ENCODE data around the gene PRDM16.

Gene PRDM16

DNA sequence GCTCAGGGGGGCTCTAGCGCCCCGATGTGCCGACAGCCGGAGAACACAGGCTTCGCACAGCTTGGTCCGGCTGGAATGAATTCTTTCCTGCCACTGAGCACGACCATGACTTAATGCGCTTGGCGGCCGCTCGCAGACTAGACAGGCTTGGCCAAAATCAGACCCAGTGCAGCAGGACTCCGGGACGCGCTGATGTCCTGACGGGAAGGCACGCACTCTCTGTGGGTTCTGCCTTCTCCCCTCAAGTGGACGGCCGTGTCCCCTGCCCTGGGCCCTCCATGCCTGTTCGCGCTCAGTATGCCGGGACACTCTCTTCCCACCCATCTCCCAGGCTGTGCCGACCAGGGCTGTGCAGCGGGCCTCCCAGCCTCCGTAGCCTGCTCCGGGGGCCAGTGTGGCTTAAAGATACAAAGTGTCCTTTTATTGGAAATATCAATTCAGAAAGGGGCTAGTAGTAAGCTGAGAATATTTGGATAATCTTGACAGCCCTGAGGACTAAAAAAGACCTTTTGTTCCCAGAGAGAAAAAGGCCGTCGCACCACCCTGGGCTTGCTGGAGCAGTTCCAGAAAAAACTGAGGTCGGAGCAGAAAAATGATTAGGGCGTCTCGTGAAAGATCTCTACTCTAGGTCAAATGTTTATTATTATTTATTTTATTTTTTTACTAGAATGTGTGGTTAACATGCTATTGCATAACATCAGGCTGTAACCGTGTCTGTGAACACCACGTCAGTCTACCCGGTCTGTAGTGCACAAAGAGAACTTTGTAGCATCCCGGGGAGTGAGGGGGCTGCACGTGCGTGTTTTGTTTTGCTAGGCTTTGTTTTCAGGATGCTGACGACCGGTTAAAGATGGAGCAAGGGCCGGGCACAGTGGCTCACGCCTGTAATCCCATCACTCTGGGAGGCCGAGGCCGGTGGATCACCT is 297.4 kb downstream of the PRDM16 start:
- Histone ChIP-seq H2AFZ (ENCODE audit: low read length) (no peak overlapping the region), H4K20me1 (ENCODE audit: insufficient read depth, low read length) (no peaks in the 10 kb centered on the region), H3K4me2 (ENCODE audit: low read depth, low read length) (no peak overlapping the region), H3K36me3 (replicated peaks; ENCODE audit: insufficient read depth, low read length) (no peaks in the 10 kb centered on the region), H3K4me1 (ENCODE audit: low read length) (no peaks in the 10 kb centered on the region), H3K79me2 (ENCODE audit: low read length) (no peaks in the 10 kb centered on the region), H3K4me3 (ENCODE audit: low read length) (no peak overlapping the region), H3K9ac (ENCODE audit: low read length) (no peak overlapping the region), H3K27me3 (replicated peaks; ENCODE audit: insufficient read depth, low read length) (peaks cover 96% of the 10 kb centered on the region), H3F3A (ENCODE audit: insufficient read depth, low read length) (no peaks in the 10 kb centered on the region), H3K27ac (ENCODE audit: low read length) (no peak overlapping the region), H3K9me2 (replicated peaks; ENCODE audit: insufficient read depth, low read length) (no peaks in the 10 kb centered on the region), H3K9me3 (replicated peaks; ENCODE audit: insufficient read depth, low read length) (no peaks in the 10 kb centered on the region)
- TF ChIP-seq EZH2 (optimal IDR thresholded peaks at IDR 0.05; ENCODE audit: low read depth, low read length) = no peak
- TF ChIP-seq, protein P1, sequence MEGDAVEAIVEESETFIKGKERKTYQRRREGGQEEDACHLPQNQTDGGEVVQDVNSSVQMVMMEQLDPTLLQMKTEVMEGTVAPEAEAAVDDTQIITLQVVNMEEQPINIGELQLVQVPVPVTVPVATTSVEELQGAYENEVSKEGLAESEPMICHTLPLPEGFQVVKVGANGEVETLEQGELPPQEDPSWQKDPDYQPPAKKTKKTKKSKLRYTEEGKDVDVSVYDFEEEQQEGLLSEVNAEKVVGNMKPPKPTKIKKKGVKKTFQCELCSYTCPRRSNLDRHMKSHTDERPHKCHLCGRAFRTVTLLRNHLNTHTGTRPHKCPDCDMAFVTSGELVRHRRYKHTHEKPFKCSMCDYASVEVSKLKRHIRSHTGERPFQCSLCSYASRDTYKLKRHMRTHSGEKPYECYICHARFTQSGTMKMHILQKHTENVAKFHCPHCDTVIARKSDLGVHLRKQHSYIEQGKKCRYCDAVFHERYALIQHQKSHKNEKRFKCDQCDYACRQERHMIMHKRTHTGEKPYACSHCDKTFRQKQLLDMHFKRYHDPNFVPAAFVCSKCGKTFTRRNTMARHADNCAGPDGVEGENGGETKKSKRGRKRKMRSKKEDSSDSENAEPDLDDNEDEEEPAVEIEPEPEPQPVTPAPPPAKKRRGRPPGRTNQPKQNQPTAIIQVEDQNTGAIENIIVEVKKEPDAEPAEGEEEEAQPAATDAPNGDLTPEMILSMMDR (IDR thresholded peaks at IDR 0.05; ENCODE audit: low read length) = no peak
- TF ChIP-seq EZH2phosphoT487 (IDR thresholded peaks at IDR 0.05; ENCODE audit: low read length) = no peak
- no peak for DNase-seq

DNA sequence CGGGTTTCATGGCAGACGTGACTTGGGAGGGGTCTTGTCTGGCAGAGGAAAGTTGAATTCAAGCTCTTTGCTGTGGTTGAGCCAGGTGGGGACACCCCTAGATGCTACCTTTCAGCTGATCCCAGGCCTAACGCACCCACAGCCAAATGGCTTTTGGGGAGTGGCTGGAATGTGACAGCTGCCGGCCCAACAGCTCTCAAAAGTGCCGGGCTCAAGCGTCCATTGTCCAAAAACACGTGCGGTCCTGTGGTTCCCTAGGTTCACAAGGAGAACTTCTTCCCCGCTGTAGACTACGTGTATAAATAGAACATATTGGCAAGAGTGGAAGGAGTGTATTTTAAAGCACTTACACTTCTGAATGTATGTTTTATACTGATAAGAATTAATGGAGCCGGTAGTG is 298.4 kb downstream of the PRDM16 start:
- no peaks in the 10 kb centered on the region for H4K20me1 ChIP-seq (ENCODE audit: insufficient read depth, low read length)
- H3F3A ChIP-seq (ENCODE audit: insufficient read depth, low read length) = no peaks in the 10 kb centered on the region
- H3K4me3 ChIP-seq (ENCODE audit: low read length) = no peak overlapping the region
- H3K4me2 ChIP-seq (ENCODE audit: low read depth, low read length) = no peak overlapping the region
- H3K4me1 ChIP-seq (ENCODE audit: low read length) = no peaks in the 10 kb centered on the region
- DNase-seq = no peak
- no peaks in the 10 kb centered on the region for H3K9me2 ChIP-seq (replicated peaks; ENCODE audit: insufficient read depth, low read length)
- no peaks in the 10 kb centered on the region for H3K9me3 ChIP-seq (replicated peaks; ENCODE audit: insufficient read depth, low read length)
- no peaks in the 10 kb centered on the region for H3K79me2 ChIP-seq (ENCODE audit: low read length)
- no peak overlapping the region for H3K9ac ChIP-seq (ENCODE audit: low read length)
- no peak overlapping the region for H2AFZ ChIP-seq (ENCODE audit: low read length)
- no peak overlapping the region for H3K27ac ChIP-seq (ENCODE audit: low read length)
- peaks cover 96% of the 10 kb centered on the region for H3K27me3 ChIP-seq (replicated peaks; ENCODE audit: insufficient read depth, low read length)
- no peaks in the 10 kb centered on the region for H3K36me3 ChIP-seq (replicated peaks; ENCODE audit: insufficient read depth, low read length)
- TF ChIP-seq EZH2 (optimal IDR thresholded peaks at IDR 0.05; ENCODE audit: low read depth, low read length) (no peak), EZH2phosphoT487 (IDR thresholded peaks at IDR 0.05; ENCODE audit: low read length) (no peak)
- TF ChIP-seq, protein P1 (IDR thresholded peaks at IDR 0.05; ENCODE audit: low read length) = no peak

DNA sequence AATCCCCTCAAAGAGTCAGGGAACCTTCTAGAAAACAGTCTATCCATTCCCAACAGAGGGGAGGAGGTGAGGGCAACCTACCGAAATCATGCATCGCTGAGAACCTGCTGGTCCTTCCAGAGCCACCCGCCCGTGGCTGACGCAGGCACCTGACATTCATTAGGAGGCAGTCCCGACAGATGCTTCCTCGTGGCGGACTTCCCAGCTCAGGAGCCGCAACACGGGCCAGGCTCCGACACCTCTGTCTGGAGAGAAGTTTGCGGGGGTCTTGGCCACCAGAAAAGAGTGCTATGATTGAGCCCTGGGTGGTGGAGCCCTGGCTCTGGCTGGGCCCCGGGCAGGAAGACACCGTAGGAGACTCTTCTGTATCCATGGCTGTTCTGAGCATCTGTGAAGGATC is 299.1 kb downstream of the PRDM16 start:
- no peaks in the 10 kb centered on the region for H3K36me3 ChIP-seq (replicated peaks; ENCODE audit: insufficient read depth, low read length)
- no peak overlapping the region for H3K4me3 ChIP-seq (ENCODE audit: low read length)
- no peaks in the 10 kb centered on the region for H3K79me2 ChIP-seq (ENCODE audit: low read length)
- no peak overlapping the region for H3K4me2 ChIP-seq (ENCODE audit: low read depth, low read length)
- H3K9me2 ChIP-seq (replicated peaks; ENCODE audit: insufficient read depth, low read length) = no peaks in the 10 kb centered on the region
- no peaks in the 10 kb centered on the region for H3K9me3 ChIP-seq (replicated peaks; ENCODE audit: insufficient read depth, low read length)
- H4K20me1 ChIP-seq (ENCODE audit: insufficient read depth, low read length) = no peaks in the 10 kb centered on the region
- no peak overlapping the region for H3K27ac ChIP-seq (ENCODE audit: low read length)
- TF ChIP-seq EZH2 (optimal IDR thresholded peaks at IDR 0.05; ENCODE audit: low read depth, low read length) = no peak
- no peak; the same call in 1 of the 2 replicates for TF ChIP-seq EZH2phosphoT487 (IDR thresholded peaks at IDR 0.05; ENCODE audit: low read length)
- TF ChIP-seq, protein P1 (IDR thresholded peaks at IDR 0.05; ENCODE audit: low read length) = no peak
- no peak overlapping the region for H3K9ac ChIP-seq (ENCODE audit: low read length)
- peaks cover 96% of the 10 kb centered on the region for H3K27me3 ChIP-seq (replicated peaks; ENCODE audit: insufficient read depth, low read length)
- DNase-seq = no peak
- no peak overlapping the region for H2AFZ ChIP-seq (ENCODE audit: low read length)
- no peaks in the 10 kb centered on the region for H3K4me1 ChIP-seq (ENCODE audit: low read length)
- no peaks in the 10 kb centered on the region for H3F3A ChIP-seq (ENCODE audit: insufficient read depth, low read length)
